Trophoblast cell (in vitro differentiated cells and primary cell): ENCODE results near the gene SLC35F4.

Source experiments
- DNase-seq, 2 donors: peaks; one replicate each; pipeline ENCODE4 v3.0.0-alpha.2; 2016
- H2AFZ ChIP-seq: 2 replicates; pipeline ENCODE4 v1.6.1; 2013; ENCODE audit warnings: low read length, moderate library complexity, mild to moderate bottlenecking; ENCODE audit not compliant: insufficient read depth, poor library complexity
- H2AK5ac ChIP-seq: 2 replicates; pipeline ENCODE4 v1.6.1; 2013; ENCODE audit warnings: mild to moderate bottlenecking, low read length
- H2BK120ac ChIP-seq: 2 replicates; pipeline ENCODE4 v1.6.1; 2013; ENCODE audit warnings: low read length, mild to moderate bottlenecking, moderate library complexity; ENCODE audit not compliant: insufficient read depth, poor library complexity
- H2BK12ac ChIP-seq: 2 replicates; pipeline ENCODE4 v1.6.1; 2013; ENCODE audit warnings: mild to moderate bottlenecking, low read length, moderate library complexity
- H2BK5ac ChIP-seq: 2 replicates; pipeline ENCODE4 v1.6.1; 2013; ENCODE audit warnings: low read length, low read depth, moderate library complexity, mild to moderate bottlenecking; ENCODE audit not compliant: poor library complexity
- H3K14ac ChIP-seq: 2 replicates; pipeline ENCODE4 v1.6.1; 2013; ENCODE audit warnings: mild to moderate bottlenecking, low read length
- H3K18ac ChIP-seq: 2 replicates; pipeline ENCODE4 v1.6.1; 2013; ENCODE audit warnings: mild to moderate bottlenecking, low read length
- H3K23ac ChIP-seq: 2 replicates; pipeline ENCODE4 v1.6.1; 2013; ENCODE audit warnings: low read length
- H3K27ac ChIP-seq: 2 replicates; pipeline ENCODE4 v1.5.1; 2013; ENCODE audit warnings: low read depth, mild to moderate bottlenecking, inconsistent platforms, low read length, moderate library complexity
- H3K27me3 ChIP-seq: 2 replicates; pipeline ENCODE4 v1.6.1; 2013; ENCODE audit warnings: inconsistent platforms, mild to moderate bottlenecking, low read length, moderate library complexity; ENCODE audit not compliant: insufficient read depth
- H3K36me3 ChIP-seq, 2 experiments: 1 replicate in 1 of 2; 2 replicates in 1 of 2; pipeline ENCODE4 v1.6.1; 2013; ENCODE audit warnings: low read length in 2 of 2, mild to moderate bottlenecking in 2 of 2, moderate library complexity in 1 of 2; ENCODE audit not compliant: insufficient read depth in 2 of 2, control insufficient read depth in 1 of 2
- H3K4ac ChIP-seq: 2 replicates; pipeline ENCODE4 v1.6.1; 2013; ENCODE audit warnings: low read depth, mild to moderate bottlenecking, low read length, moderate library complexity
- H3K4me1 ChIP-seq, 2 experiments: 1 replicate in 1 of 2; 2 replicates in 1 of 2; pipeline ENCODE4 v1.6.1; 2013; ENCODE audit warnings: low read length in 2 of 2, mild to moderate bottlenecking in 2 of 2, moderate library complexity in 1 of 2; ENCODE audit not compliant: insufficient read depth in 2 of 2, control insufficient read depth in 1 of 2
- H3K4me2 ChIP-seq: 2 replicates; pipeline ENCODE4 v1.6.1; 2013; ENCODE audit warnings: inconsistent platforms, mild to moderate bottlenecking, low read length, moderate library complexity
- H3K4me3 ChIP-seq: 2 replicates; pipeline ENCODE4 v1.5.1; 2013; ENCODE audit warnings: mild to moderate bottlenecking, low read depth, low read length, inconsistent platforms
- H3K79me1 ChIP-seq: one replicate; pipeline ENCODE4 v1.6.1; 2013; ENCODE audit warnings: low read length
- H3K79me2 ChIP-seq: 2 replicates; pipeline ENCODE4 v1.6.1; 2013; ENCODE audit warnings: low read length, mild to moderate bottlenecking; ENCODE audit not compliant: control insufficient read depth, insufficient read depth, poor library complexity
- H3K9ac ChIP-seq: 2 replicates; pipeline ENCODE4 v1.6.1; 2013; ENCODE audit warnings: mild to moderate bottlenecking, low read length
- H3K9me3 ChIP-seq: 2 replicates; pipeline ENCODE4 v1.6.1; 2013; ENCODE audit warnings: low read depth, mild to moderate bottlenecking, control low read depth, inconsistent platforms, low read length; ENCODE audit not compliant: insufficient read depth
- H4K12ac ChIP-seq: 2 replicates; pipeline ENCODE4 v1.6.1; 2013; ENCODE audit warnings: low read depth, mild to moderate bottlenecking, low read length, moderate library complexity
- H4K8ac ChIP-seq: 2 replicates; pipeline ENCODE4 v1.6.1; 2013; ENCODE audit warnings: low read depth, mild to moderate bottlenecking, low read length, moderate library complexity
- H4K91ac ChIP-seq: one replicate; pipeline ENCODE4 v1.6.1; 2013; ENCODE audit warnings: low read depth, mild to moderate bottlenecking, low read length, moderate library complexity
- WGBS: extraction: QIAGEN DNeasy Blood & Tissue Kit; methylation state at CpG from one replicate; pipeline ENCODE4 v1.1.7; 2013; ENCODE audit warnings: missing lambda C conversion rate; ENCODE audit not compliant: insufficient read length, insufficient coverage; ENCODE audit errors: extremely low coverage; 5-methylcytosine and 5-hydroxymethylcytosine counted together

SLC35F4 gene

GRCh38 chr14:57831981-57832380 lies 33.9 kb downstream of the SLC35F4 start:
- Histone ChIP-seq H3K27me3 (no peaks in the 10 kb centered on the region), H3K4me3 (no peak overlapping the region), H3K27ac (no peak overlapping the region), H3K79me1 (no peaks in the 10 kb centered on the region), H2BK12ac (no peak overlapping the region), H3K4ac (no peak overlapping the region), H4K91ac (no peak overlapping the region), H3K36me3 (no peaks in the 10 kb centered on the region), H3K23ac (no peak overlapping the region), H3K9ac (no peak overlapping the region), H4K12ac (no peak overlapping the region), H3K14ac (no peak overlapping the region), H3K9me3 (no peaks in the 10 kb centered on the region), H2AK5ac (no peak overlapping the region), H2AFZ (no peak overlapping the region), H3K18ac (no peak overlapping the region), H3K4me1 (no peaks in the 10 kb centered on the region), H2BK5ac (no peak overlapping the region), H2BK120ac (no peak overlapping the region), H4K8ac (no peak overlapping the region), H3K4me2 (no peak overlapping the region), H3K79me2 (no peaks in the 10 kb centered on the region)
- no peak for DNase-seq
- no CpG with 5 or more reads among the region's 5 CpGs for WGBS

- Histone ChIP-seq H4K91ac (no peak overlapping the region), H3K9ac (no peak overlapping the region), H3K14ac (no peak overlapping the region), H3K4ac (no peak overlapping the region), H3K36me3 (no peaks in the 10 kb centered on the region), H3K79me2 (no peaks in the 10 kb centered on the region), H3K4me3 (no peak overlapping the region), H3K18ac (no peak overlapping the region), H2AFZ (no peak overlapping the region), H3K27ac (no peak overlapping the region), H2AK5ac (no peak overlapping the region), H4K12ac (no peak overlapping the region), H3K4me2 (no peak overlapping the region), H3K9me3 (no peaks in the 10 kb centered on the region), H4K8ac (no peak overlapping the region), H2BK12ac (no peak overlapping the region), H3K79me1 (no peaks in the 10 kb centered on the region), H2BK120ac (no peak overlapping the region), H3K4me1 (no peaks in the 10 kb centered on the region), H3K23ac (no peak overlapping the region), H3K27me3 (no peaks in the 10 kb centered on the region), H2BK5ac (no peak overlapping the region)
- DNase-seq: no peak
- WGBS: no CpG with 5 or more reads among the region's 2 CpGs
These were observed 37.2 kb downstream of the SLC35F4 start for GRCh38 chr14:57828713-57829112.

- Histone ChIP-seq H3K4me1 (no peaks in the 10 kb centered on the region), H3K9ac (no peak overlapping the region), H3K79me1 (no peaks in the 10 kb centered on the region), H3K27ac (no peak overlapping the region), H3K4me2 (no peak overlapping the region), H2BK5ac (no peak overlapping the region), H3K18ac (no peak overlapping the region), H3K4ac (no peak overlapping the region), H3K79me2 (no peaks in the 10 kb centered on the region), H4K12ac (no peak overlapping the region), H3K9me3 (no peaks in the 10 kb centered on the region), H2BK120ac (no peak overlapping the region), H4K8ac (no peak overlapping the region), H3K27me3 (no peaks in the 10 kb centered on the region), H3K14ac (no peak overlapping the region), H2BK12ac (no peak overlapping the region), H3K4me3 (no peak overlapping the region), H3K36me3 (no peaks in the 10 kb centered on the region), H4K91ac (no peak overlapping the region), H2AK5ac (no peak overlapping the region), H2AFZ (no peak overlapping the region), H3K23ac (no peak overlapping the region)
- no peak for DNase-seq
- WGBS: no CpG with 5 or more reads among the region's 4 CpGs
These were observed 42.8 kb downstream of the SLC35F4 start for GRCh38 chr14:57823015-57823660.

- no peak overlapping the region for H3K9ac ChIP-seq
These were observed 43.8 kb downstream of the SLC35F4 start for GRCh38 chr14:57822081-57822480.

More at GRCh38 chr14:57822081-57822480, 43.8 kb downstream of the SLC35F4 start:
- Histone ChIP-seq H2BK12ac (no peak overlapping the region), H4K12ac (no peak overlapping the region), H3K79me2 (no peaks in the 10 kb centered on the region), H3K27ac (no peak overlapping the region), H3K4ac (no peak overlapping the region), H2BK120ac (no peak overlapping the region), H3K14ac (no peak overlapping the region), H3K79me1 (no peaks in the 10 kb centered on the region), H3K27me3 (no peaks in the 10 kb centered on the region), H3K4me1 (no peaks in the 10 kb centered on the region), H3K23ac (no peak overlapping the region), H4K91ac (no peak overlapping the region), H3K18ac (no peak overlapping the region), H4K8ac (no peak overlapping the region), H3K4me2 (no peak overlapping the region), H3K36me3 (no peaks in the 10 kb centered on the region), H2BK5ac (no peak overlapping the region), H2AK5ac (no peak overlapping the region), H3K4me3 (no peak overlapping the region), H3K9me3 (no peaks in the 10 kb centered on the region), H2AFZ (no peak overlapping the region)
- no peak for DNase-seq
